ENCODE measurements around the gene CCDC33.

DNA sequence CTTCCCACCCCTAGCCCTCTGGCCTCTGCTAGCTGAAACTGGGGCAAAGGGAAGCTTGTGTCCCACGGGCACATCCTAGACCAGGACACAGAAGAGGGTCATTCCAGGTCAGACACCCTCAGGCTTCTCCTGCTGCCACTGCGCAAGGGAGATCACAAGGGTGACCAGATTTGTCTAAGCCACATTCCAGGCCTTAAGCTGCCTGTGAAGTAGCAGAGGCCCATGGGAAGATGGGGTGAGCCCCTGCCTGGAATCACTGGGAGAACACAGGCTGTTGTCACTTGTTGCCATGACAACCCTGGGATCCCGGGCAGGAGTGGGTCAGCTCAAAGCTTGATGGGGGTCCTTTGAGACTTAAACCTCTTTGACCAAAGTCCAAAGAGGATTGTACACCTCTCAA, 44.3 kb upstream of the CCDC33 start:
- TF ChIP-seq CTCF (IDR thresholded peaks at IDR 0.05; ENCODE audit: borderline replicate concordance, extremely low read depth, low read length, poor library complexity, severe bottlenecking) = no peak
- TF ChIP-seq EZH2 (IDR thresholded peaks at IDR 0.05; ENCODE audit: borderline replicate concordance, low read depth, low read length, severe bottlenecking) = no peak

Data from DND-41 (cell line).